HG02798 (cell line): ENCODE data around the gene LMO7.
A peak's percentile ranks its signal among the peaks of the same experiment; 100 is the strongest.

Experiments used
- ATAC-seq: cut with Tn5 transposase; IDR thresholded peaks from one replicate; pipeline ENCODE4 v1.9.1; 2021; ENCODE audit warnings: mild to moderate bottlenecking; ENCODE audit not compliant: unreplicated experiment, poor library complexity

LMO7 gene

DNA sequence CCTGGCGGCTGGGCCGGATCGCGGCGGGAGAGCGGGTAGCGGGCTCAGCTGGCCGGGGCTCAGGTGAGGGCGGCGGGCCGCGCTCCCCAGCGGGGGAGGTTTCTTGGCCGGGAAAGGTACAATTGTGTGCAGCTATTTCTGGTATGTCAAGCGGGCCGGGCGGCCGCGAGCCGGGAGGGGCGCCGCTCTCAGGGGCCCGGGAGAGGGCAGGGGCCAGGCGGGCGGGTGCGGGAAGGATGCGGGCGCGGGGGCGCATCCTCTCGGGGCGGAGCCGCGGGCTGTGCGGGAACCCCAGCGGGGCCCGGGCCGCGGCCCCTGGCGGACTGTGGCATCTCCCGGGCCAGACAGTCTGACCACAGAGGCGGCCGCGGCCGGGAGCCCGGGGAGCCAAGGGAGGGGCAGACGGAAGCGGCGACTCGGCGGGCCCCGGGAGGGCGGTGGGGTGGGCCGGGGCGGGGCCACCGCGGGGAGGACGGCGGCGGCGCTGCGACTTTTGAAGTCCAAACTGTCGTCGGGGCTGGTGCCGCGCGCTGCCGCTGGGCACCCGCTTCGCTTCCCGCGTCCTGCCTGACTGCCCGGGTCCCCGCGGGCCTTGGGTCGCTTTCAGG is at the start of gene LMO7:
TSS of gene LMO7 (plus strand) at position 503 of the 608 bp plus-strand sequence. CDS start 328 bp downstream, outside the sequence.
- peak; percentile 76 for ATAC-seq

DNA sequence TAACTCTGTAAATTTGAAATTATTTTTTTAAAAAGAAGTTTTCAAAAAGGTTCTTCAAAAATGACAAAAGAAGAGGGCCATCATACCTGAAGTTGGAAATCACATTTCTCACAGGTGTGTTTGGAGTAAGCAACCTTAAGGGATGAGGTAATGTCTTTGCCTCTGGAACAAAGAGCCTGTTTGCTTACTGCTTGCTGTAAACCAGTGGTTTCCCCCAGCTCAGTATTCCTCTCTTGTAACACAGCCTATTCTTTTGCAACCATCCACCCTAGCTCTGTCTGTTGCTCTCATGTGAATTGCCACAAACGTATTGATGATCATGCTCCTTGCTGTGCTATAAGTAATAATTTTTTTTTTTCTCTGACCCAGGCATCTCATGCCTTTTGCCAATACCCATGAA is 48.5 kb upstream of the LMO7 start:
- no peak for ATAC-seq

GRCh38 chr13:75596657-75597182 is 39.4 kb upstream of the LMO7 start:
- no peak for ATAC-seq

DNA sequence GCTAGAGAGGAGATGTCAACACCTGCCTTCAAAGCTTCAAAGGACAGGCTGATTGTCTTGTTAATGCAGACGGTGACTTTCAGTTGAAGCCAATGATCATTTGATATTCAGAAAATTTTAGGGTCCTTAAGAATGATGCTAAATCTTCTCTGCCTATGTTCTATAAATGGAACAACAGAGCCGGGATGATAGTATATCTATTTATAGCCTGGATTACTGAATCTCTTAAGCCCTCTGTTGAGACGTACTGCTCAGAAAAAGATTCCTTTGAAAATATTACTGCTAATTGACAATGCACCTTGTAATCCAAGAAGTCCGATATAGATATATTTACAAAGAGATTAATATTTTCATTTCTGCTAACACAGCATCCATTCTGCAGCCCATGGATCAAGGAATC is 35.8 kb upstream of the LMO7 start:
- ATAC-seq, result no peak

GRCh38 chr13:75603038-75603437 is 33.1 kb upstream of the LMO7 start:
- no peak for ATAC-seq

DNA sequence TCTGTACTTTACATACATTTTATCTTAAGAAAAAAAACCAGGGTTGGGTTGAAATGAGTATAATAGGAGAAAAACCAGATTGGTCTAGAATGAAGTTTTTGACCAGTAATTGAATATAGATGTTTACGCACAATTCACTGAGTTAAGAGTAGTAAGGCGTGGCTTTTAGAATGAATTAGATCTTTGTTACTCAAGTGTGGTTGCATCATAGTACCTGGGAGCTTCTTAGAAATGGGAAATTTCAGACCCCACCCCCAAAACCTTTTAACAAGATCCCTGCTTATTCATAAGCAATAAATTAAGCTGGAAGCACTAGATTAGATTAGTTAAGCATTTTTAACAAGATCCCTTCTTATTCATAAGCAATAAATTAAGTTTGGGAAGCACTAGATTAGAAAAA is 28.7 kb upstream of the LMO7 start:
- no peak for ATAC-seq

DNA sequence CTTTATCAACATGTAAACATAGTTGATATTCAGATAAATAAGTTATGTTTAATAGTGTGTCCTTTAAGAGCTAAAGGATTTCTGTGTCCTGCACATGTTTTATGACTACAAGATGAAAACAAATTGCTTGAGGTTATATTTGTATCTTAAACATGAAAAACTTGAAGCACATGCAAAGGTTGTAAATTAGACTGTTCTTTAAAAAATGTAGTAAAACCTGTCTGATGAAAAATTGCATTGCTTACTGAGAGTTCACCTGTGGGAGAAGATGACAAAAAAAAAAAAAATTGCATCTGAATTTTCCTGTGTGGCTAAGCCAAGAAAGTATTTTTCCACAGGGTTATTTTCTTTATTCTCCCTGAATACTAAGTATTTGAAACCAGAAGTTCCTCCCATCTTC is 25.7 kb upstream of the LMO7 start:
- no peak for ATAC-seq

DNA sequence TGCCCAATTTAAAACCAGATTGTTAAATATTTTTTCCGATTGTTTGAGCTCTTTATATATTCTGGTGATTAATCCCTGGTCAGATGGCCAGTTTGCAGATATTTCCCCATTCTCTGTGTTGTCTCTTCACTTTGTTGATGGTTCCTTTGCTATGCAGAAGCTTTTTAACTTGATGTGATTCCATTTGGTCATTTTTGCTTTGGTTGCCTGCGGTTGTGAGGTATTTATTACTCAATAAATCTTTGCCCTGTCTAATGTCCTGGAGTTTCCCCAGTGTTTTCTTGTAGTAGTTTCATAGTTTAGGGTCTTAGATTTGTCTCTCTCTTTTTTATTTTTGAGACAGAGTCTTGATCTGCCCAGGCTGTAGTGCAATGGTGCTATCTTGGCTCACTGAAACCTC is 23.8 kb upstream of the LMO7 start:
- no peak for ATAC-seq

DNA sequence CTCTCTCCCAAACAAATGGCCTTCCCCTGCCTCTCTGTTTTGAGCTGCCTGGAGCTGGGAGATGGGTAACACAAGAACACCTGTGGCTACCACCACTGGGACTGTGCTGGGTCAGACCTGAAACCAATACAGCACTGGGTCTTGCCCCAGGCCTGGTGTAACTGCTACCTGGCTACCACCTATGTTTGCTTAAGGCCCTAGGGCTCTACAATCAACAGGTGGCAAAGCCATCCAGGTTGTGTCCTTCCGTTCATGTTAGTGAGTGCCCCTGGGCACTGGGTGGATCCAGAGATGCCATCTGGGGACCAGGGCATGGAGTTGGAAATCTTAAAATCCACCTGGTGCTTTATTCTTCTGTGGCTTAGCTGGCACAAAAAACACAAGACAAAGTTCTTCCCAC is 18.9 kb upstream of the LMO7 start:
- ATAC-seq, result no peak

DNA sequence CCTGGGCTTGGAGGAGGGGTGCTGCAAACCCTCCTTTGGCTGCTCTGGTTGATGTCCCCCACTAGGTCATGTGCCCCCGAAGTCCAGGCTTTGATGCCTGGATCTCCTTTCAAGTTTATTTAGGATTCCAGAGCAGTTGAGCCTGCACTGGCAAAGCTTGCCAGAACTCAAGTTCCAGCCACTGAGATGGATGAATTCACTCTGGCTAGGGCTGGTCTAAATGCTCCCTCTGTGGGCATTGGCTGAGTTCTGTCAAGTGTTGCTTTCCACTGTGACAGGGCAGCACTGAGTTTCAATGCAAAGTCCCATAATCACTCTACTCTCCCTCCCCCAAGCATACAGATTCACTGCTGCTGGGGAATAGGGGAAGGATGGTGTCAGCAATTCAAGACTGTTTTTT is 17.8 kb upstream of the LMO7 start:
- ATAC-seq, result no peak

DNA sequence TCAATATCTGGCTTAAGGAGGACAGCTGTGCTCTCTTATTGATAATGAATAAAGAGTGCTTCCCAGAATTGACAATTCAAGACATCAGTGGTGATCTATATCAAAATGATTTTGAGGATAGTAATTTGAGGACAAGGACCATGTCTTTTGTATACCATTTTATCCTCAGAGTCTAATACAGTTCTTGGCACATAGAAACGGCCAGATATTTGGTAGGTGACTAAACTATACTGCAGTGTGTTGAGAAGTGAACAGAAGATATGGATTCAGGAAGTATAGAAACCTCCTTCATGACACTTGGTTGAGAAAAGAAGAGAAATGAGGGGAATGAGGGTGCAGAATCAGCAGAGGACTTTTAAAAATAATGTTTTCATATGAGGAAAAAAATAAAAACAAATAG is 16.1 kb upstream of the LMO7 start:
- no peak for ATAC-seq

GRCh38 chr13:75621147-75621546 is 15.0 kb upstream of the LMO7 start:
- no peak for ATAC-seq

- ATAC-seq, result no peak
These were observed 7.3 kb upstream of the LMO7 start for GRCh38 chr13:75628801-75629200.

GRCh38 chr13:75633285-75633684 is 2.8 kb upstream of the LMO7 start:
- ATAC-seq, result no peak

- no peak for ATAC-seq
These were observed 866 bp upstream of the LMO7 start for GRCh38 chr13:75635101-75635827.

- ATAC-seq, result peak; percentile 60
These were observed 478 bp downstream of the LMO7 start for GRCh38 chr13:75636436-75637180.

GRCh38 chr13:75637181-75637750 is 1.1 kb downstream of the LMO7 start:
- ATAC-seq, result no peak

- ATAC-seq, result no peak
These were observed 3.3 kb downstream of the LMO7 start for GRCh38 chr13:75639454-75639853.

DNA sequence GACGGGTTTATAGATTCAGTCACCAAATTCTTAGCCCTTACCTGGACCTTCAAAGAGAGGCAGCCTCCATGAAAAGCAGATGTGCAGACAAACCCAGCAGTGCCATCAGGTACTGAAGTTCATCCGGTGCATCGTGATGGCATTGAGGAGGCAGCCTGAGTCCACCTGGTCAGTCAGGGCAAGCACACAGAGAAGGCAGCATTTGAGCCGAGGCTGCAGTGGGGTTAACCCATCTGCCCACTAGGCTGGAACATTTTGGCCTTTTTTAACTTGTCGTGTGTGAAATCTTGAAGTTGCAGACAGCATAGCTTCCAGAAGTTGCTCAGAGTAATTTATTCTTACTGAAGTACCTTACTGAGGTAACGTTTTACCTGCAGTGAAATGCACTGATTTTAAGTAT is 4.9 kb downstream of the LMO7 start:
- no peak for ATAC-seq

- no peak for ATAC-seq
These were observed 7.1 kb downstream of the LMO7 start for GRCh38 chr13:75643182-75643581.

DNA sequence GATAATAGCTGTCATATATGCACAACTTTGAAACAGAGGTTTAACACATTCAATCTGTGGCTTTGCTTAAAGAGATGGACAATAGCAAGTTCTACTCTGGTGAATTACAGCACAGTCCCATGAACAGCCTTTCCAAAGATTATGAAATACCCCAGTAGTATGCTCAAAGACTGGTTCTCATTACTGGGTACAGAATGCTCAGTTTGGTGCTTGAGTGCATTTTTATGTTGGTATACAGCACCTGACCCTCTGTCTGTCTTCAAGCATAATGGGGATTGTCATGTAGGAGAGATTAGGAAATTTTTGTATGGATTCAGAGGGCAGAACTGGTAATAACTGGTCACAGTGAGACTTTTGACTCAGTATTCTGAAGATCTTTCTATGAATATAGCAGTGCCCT is 7.6 kb downstream of the LMO7 start:
- no peak for ATAC-seq
